ENCODE data around the gene MFAP4.
"Not testable (repeated sequence)": the region's sequence is repeated elsewhere in the genome, so short reads cannot be mapped to it uniquely, and the experiment has no call there.

MFAP4 gene

DNA sequence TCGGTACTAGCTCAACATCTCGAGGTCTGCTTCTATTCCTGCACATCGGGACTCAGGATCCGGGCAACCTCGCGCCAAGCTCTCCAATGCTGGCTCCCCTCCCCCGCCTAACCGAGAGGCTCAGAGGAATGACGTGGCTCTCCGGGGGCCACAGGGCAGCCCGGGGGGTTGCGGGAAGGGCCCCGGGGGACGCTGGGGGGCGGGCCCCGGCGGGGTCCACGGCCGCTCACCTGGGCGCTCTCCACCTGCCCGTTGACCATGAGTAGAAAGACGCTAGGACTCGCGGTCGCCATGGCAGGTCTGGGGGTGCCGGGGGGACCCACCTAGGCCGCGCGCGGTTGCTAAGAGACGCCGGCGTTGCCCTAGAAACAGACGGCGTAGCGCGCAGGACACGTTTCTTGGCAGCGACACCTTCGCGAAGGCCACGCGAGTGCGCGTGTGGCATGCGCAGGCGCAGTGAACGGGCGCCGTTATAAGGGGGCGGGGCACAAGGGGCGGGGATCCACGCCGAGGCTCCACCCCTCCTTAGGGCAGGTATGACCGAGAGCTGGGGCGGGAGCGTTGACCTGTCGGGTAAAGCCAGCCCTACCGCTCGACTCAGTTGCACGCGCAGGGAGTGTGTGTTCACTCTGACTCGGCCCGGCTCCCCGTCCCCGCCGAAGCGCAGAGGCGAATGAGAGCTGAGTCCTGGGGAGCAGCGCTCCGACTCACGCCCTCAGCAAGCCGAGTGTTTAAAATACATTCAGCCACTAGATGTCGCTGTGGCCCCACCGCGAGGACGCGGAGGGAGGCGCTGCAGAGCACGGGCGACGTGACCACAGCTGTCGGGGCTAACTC is 24.5 kb downstream of the MFAP4 start, which contains the start of gene B9D1:
Gene B9D1, minus strand, starts transcription at position 447 of the 837 bp plus-strand sequence. Its CDS starts 154 bp downstream, at position 293.
- H3K9me3 Mint-ChIP-seq, result no peaks in the 10 kb centered on the region
- no peaks in the 10 kb centered on the region for H3K36me3 Mint-ChIP-seq (ENCODE audit: low read depth)
- H3K4me3 Mint-ChIP-seq, result peak within 1 kb of the TSS; percentile 87
- H3K27me3 Mint-ChIP-seq, result peaks cover 10% of the 10 kb centered on the region
- H3K4me1 Mint-ChIP-seq (ENCODE audit: low read depth), result peaks cover 4% of the 10 kb centered on the region
- peak within 1 kb of the TSS; percentile 69 for H3K27ac Mint-ChIP-seq

DNA sequence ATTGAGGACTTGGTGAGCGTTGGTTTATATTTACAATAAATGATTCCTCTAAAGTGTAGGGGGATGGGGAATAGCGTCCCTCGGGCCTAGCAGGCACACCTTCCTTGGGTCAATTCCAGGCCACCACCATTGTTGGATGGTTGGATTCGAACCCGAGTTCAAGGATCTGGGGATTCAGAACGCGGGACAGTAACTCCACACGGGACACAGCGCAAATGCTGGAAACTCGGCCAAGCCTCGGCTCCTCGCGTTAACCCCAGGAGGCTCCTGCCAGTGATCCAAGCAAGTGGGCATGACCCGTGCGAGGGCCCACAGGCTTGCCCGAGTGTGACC is 25.1 kb downstream of the MFAP4 start:
- peak overlapping the region; percentile 66 for H3K27ac Mint-ChIP-seq

DNA sequence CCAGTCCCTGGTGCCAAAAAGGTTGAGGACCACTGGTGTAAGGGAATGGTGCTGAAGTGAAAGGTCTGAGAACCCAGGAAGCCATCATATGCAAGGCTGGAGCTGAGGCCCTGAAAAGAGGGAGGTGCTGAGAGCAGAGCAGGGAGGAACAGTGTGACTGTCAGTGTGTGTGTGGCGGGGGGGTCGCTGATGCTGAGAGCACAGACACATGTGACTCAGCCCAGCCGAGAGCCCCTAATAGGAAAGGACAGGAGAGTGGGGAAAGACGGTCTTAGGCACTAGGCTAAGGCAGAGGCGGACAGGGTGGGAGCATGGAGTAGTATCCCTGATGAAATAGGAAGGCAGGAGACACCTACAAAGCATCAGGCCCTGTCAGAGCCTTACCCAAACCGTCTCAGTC is 25.7 kb downstream of the MFAP4 start:
- peaks cover 4% of the 10 kb centered on the region for H3K4me1 Mint-ChIP-seq (ENCODE audit: low read depth)
- peak overlapping the region; percentile 38 for H3K4me3 Mint-ChIP-seq
- no peaks in the 10 kb centered on the region for H3K36me3 Mint-ChIP-seq (ENCODE audit: low read depth)
- peaks cover 10% of the 10 kb centered on the region for H3K27me3 Mint-ChIP-seq
- H3K9me3 Mint-ChIP-seq, result no peaks in the 10 kb centered on the region
- no peak overlapping the region for H3K27ac Mint-ChIP-seq

More for the DNA sequence above, 25.1 kb downstream of the MFAP4 start:
- peaks cover 10% of the 10 kb centered on the region for H3K27me3 Mint-ChIP-seq
- H3K4me3 Mint-ChIP-seq, result peak overlapping the region; percentile 76
- peaks cover 4% of the 10 kb centered on the region for H3K4me1 Mint-ChIP-seq (ENCODE audit: low read depth)
- H3K9me3 Mint-ChIP-seq, result no peaks in the 10 kb centered on the region
- H3K36me3 Mint-ChIP-seq (ENCODE audit: low read depth), result no peaks in the 10 kb centered on the region

DNA sequence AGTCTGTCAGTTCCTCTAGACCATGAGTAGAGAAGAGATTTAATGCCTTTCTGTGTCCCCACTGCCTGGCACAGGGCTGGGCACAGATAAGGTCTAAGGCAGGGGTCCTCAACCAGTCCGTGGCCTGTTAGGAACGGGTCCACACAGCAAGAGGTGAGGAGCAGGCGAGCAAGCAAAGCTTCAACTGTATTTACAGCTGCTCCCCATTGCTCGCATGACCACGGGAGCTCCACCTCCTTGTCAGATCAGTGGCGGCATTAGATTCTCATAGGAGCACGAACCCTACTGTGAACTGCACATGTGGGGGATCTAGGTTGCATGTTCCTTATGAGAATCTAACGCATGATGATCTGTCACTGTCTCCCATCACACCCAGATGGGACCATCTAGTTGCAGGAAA is 26.2 kb downstream of the MFAP4 start:
- H3K4me3 Mint-ChIP-seq, result no peak overlapping the region
- H3K4me1 Mint-ChIP-seq (ENCODE audit: low read depth), result peaks cover 4% of the 10 kb centered on the region
- peaks cover 12% of the 10 kb centered on the region for H3K27me3 Mint-ChIP-seq
- H3K9me3 Mint-ChIP-seq, result no peaks in the 10 kb centered on the region
- H3K27ac Mint-ChIP-seq, result no peak overlapping the region
- no peaks in the 10 kb centered on the region for H3K36me3 Mint-ChIP-seq (ENCODE audit: low read depth)

DNA sequence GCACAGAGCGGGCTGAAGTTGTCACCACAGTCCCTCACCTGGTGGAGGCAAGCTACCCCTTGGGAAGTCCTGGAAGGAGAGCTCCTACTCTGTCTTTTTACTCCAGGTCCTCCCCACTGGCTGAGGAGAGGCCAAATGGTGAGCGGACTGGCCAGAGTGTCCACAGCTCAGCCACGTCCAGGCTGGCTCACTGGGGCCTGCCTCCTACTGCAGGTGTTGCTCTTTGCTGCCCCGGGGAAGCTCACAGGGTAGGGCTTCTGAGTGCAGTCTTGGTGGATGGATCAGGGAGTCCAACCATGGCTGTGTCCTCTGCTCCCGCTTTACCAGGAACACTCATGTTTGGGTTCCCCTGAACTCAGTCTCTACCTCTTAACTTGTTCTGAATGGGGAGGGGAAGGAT is 27.1 kb downstream of the MFAP4 start:
- H3K27ac Mint-ChIP-seq, result no peak overlapping the region
- peaks cover 4% of the 10 kb centered on the region for H3K4me1 Mint-ChIP-seq (ENCODE audit: low read depth)
- H3K9me3 Mint-ChIP-seq, result no peaks in the 10 kb centered on the region
- H3K27me3 Mint-ChIP-seq, result peaks cover 15% of the 10 kb centered on the region
- H3K4me3 Mint-ChIP-seq, result no peak overlapping the region
- H3K36me3 Mint-ChIP-seq (ENCODE audit: low read depth), result no peaks in the 10 kb centered on the region

DNA sequence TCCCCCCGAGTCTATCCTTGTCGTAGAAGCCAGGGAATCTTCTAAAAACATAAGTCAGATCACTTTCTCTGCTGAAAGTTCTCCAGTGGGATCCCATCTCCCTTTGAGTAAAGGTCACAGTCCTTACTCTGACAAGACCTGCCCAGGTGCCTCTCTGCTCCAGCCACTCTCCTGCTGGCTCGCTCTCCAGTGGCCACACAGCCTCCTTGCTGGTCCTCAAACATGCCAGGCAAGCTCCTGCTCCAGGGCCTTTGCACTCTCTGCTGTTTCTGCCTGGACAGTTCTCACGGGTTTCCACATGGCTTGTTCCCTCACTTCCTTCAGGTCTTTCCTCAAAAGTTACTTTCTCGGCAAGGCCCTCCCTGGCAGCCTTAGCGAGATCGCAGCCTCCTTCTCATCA is 27.8 kb downstream of the MFAP4 start:
- no peaks in the 10 kb centered on the region for H3K36me3 Mint-ChIP-seq (ENCODE audit: low read depth)
- peaks cover 19% of the 10 kb centered on the region for H3K27me3 Mint-ChIP-seq
- no peaks in the 10 kb centered on the region for H3K9me3 Mint-ChIP-seq
- H3K4me3 Mint-ChIP-seq, result no peak overlapping the region
- peaks cover 4% of the 10 kb centered on the region for H3K4me1 Mint-ChIP-seq (ENCODE audit: low read depth)
- no peak overlapping the region for H3K27ac Mint-ChIP-seq

DNA sequence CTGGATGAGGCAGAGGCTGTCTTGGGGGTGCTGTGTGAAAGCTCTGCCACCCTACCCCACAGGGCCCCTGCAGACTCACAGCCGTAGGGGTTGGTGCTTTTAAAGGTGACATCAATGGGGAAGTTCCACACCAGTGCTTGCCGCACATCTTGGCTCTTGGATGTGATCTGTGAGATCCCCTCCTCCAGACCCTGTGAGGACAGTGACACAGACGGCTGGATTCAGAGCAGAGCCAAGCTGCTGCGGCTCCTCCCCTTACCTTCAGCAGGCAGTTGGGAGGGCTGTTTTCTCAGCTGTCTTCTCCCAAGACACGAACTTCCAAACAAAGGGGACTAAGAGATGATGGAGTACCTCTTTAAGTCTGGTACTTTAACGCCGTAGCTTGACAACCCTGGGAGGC is 29.2 kb downstream of the MFAP4 start:
- Mint-ChIP-seq H3K4me3 (no peak overlapping the region), H3K36me3 (ENCODE audit: low read depth) (no peaks in the 10 kb centered on the region), H3K27ac (no peak overlapping the region), H3K4me1 (ENCODE audit: low read depth) (peaks cover under 1% of the 10 kb centered on the region), H3K9me3 (no peaks in the 10 kb centered on the region), H3K27me3 (peaks cover 20% of the 10 kb centered on the region)

DNA sequence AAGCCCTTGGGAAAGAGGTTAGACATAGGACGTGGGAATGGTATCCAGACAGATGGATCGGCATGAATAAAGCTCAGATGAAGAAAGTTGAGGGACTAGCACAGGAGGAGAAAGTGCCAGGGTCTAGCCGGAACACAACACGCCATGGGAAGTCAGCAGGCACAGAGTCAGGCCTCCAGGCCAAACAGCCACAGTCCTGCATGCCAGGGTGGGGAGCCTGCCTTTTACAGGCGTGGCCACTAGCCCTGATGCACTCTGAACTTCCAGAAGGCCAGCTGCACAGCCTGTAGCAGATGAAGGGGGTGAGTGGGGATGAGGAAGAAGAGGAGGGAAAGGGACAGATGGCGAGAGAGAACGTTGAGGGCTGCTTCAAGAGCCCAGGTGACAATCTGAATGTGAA is 29.6 kb downstream of the MFAP4 start:
- Mint-ChIP-seq H3K27me3 (peaks cover 20% of the 10 kb centered on the region), H3K4me1 (ENCODE audit: low read depth) (no peaks in the 10 kb centered on the region), H3K36me3 (ENCODE audit: low read depth) (no peaks in the 10 kb centered on the region), H3K9me3 (no peaks in the 10 kb centered on the region), H3K27ac (no peak overlapping the region), H3K4me3 (no peak overlapping the region)

DNA sequence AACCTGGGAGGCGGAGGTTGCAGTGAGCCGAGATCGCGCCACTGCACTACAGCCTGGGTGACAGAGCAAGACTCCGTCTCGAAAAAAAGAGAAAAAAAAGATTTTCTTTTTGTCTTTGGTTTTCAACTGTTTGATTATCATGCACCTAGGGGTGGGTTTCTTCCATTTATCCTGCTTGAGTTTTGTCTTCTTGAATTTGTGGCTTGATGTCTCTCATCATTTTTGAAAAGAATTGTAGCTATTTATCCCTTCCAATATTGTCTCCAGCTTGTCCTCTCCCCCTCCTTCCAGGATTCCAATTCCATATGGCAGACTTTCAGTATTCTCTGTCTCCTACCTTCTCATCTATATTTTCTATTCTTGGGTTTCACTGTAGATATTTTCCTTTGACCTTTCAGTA is 32.2 kb downstream of the MFAP4 start:
- no peaks in the 10 kb centered on the region for H3K4me1 Mint-ChIP-seq (ENCODE audit: low read depth)
- peaks cover 17% of the 10 kb centered on the region for H3K27me3 Mint-ChIP-seq
- H3K27ac Mint-ChIP-seq, result no peak overlapping the region

DNA sequence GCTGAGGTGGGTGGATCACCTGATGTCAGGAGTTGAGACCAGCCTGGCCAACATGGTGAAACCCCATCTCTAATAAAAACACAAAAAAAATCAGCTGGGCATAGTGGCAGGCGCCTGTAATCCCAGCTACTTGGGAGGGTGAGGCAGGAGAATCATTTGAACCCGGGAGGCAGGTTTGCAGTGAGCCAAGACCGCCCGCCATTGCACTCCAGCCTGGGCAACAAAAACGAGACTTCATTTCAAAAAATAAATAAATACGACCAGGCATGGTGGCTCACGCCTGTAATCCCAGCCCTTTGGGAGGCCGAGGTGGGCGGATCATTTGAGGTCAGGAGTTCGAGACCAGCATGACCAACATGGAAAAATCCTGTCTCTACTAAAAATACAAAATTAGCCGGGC is 33.6 kb downstream of the MFAP4 start:
- not testable (repeated sequence) for H3K9me3 Mint-ChIP-seq

More for the DNA sequence above, 32.2 kb downstream of the MFAP4 start:
- H3K4me3 Mint-ChIP-seq, result no peak overlapping the region
- H3K9me3 Mint-ChIP-seq, result no peaks in the 10 kb centered on the region
- no peaks in the 10 kb centered on the region for H3K36me3 Mint-ChIP-seq (ENCODE audit: low read depth)

DNA sequence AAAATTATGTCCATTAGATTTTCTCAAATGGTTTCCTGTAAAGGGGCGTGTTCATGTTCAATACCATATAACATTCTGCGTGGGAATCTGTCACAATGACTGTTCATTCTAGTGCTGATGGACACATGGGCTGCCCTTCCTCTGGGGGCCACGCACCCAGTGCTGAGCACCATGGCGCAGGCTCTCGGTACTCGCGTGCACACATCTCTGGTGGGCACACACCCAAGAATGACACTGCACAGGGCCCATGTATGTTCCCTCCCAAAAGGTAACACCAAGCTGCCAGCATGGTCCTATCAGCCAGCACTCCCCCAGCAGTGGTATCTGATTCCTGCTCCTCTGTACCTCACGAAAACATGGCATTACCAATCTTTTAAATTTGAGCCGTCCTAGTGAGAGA is 38.2 kb downstream of the MFAP4 start:
- Mint-ChIP-seq H3K27ac (no peak overlapping the region), H3K36me3 (ENCODE audit: low read depth) (no peaks in the 10 kb centered on the region), H3K4me3 (no peak overlapping the region)

More for the DNA sequence above, 33.6 kb downstream of the MFAP4 start:
- peaks cover 17% of the 10 kb centered on the region for H3K27me3 Mint-ChIP-seq
- H3K36me3 Mint-ChIP-seq (ENCODE audit: low read depth); H3K4me1 Mint-ChIP-seq (ENCODE audit: low read depth); H3K27ac Mint-ChIP-seq; H3K4me3 Mint-ChIP-seq: not testable (repeated sequence)

DNA sequence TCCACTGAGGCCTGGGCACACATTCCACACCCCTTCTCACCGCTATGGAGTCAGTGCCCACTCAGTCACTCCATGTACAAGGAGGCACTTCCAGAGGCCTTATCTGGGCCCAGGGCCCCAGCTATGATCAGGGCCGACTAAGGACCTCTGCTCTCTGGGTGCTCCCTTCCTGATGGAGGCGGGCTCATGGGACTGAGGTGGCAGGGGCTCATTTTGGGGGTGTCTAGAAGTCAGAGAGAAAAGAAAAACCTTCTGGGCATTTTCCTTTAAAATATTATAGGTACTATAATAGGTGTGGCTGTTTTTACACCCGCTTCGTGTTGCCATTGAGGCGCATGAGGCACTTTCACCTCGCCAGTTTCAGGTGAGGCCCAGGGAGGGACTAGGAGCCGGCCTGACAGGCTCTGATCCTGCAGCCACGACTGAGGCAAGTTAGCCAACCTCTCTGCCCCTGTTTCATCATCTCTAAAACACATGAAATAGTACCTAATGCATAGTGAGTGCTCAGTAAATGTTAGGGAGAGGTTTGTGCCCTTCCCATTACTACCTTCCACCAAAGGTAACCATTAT is 38.8 kb downstream of the MFAP4 start:
- peaks cover 4% of the 10 kb centered on the region for H3K27me3 Mint-ChIP-seq
- no peaks in the 10 kb centered on the region for H3K36me3 Mint-ChIP-seq (ENCODE audit: low read depth)
- no peaks in the 10 kb centered on the region for H3K4me1 Mint-ChIP-seq (ENCODE audit: low read depth)
- no peak overlapping the region for H3K27ac Mint-ChIP-seq
- no peaks in the 10 kb centered on the region for H3K9me3 Mint-ChIP-seq
- H3K4me3 Mint-ChIP-seq, result no peak overlapping the region

More for the DNA sequence above, 38.2 kb downstream of the MFAP4 start:
- Mint-ChIP-seq H3K9me3 (no peaks in the 10 kb centered on the region), H3K27me3 (peaks cover 5% of the 10 kb centered on the region), H3K4me1 (ENCODE audit: low read depth) (no peaks in the 10 kb centered on the region)

DNA sequence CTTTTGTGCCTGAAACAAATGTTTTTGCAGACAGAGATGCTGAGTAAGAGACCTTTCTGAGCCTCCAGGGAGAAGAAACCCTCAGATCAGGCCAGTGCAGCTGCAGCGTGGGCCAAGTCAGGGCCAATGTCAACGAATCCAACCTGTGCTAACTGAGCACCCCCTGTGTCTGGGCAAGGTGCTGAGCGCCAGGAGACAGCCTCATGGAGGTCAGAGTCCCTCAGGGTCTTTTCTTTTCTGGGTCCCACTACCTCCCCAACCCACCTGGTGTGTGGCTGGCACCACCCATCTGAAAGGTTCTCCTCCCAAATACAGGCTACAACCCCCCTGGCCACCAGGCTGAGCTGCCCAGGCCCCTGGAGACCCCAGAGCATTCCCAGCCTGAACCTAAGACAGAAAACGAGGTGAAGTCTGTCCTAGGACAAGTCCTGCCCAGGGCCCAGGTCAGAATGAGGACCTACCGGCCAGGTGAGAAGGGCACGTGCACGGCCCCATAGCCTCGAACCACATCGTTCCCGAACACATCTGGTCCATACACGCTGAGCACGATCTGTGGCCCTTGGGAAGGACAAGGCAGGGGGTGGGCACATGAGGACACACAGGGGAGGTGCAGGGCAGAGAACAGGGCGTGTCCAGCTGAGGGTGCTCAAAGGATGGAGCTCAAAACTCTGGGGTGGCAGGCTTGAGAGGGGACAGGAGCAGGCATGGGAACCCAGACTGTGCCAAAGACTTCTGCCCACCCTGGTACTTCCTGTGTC is 39.5 kb downstream of the MFAP4 start:
- H3K4me3 Mint-ChIP-seq, result no peak overlapping the region
- no peak overlapping the region for H3K27ac Mint-ChIP-seq

DNA sequence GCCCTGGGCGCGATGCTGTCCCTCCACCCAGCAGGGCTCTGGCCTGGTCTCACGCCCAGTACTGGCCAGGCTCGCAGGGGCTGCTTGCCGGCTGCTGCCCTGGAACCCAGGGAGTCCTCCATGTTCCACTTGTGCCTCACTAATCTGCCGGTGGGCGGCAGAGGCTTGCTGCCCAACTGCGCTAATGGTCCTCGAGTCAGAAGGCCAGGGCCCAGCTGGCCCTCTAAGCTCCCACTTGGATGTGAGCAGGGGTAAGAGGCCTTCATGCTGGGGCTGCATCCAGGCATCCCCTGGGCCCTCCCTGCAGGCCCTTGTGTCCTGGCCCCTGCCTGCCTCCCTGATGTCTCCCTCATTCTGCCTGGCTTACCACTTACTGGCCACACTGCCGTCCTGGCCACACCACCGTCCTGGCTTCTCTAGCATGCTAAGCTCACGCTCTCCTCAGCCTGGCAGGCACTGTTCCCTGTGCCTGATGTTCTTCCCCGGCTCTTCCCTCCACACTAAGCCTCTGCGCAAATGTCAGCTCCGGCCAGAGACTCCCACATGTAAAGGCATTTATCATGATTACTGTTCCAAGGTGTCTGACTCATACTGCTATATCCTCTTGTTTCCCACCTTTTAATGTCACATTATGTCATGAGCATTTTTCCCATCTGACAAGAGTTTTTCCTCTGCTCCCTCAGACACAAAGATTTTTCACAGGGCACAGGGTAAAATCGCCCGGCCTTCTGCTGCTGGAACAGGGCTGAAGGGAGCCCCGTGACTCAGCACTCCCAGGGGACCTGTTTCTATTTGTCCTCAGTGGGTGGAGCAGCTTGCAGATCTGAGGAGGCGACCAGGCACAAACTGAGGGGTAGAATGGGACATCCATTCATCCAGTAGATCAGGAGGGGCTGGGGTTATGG is 40.4 kb downstream of the MFAP4 start:
- H3K27me3 Mint-ChIP-seq, result peaks cover 5% of the 10 kb centered on the region
- H3K27ac Mint-ChIP-seq, result no peak overlapping the region
- no peak overlapping the region for H3K4me3 Mint-ChIP-seq
- no peaks in the 10 kb centered on the region for H3K4me1 Mint-ChIP-seq (ENCODE audit: low read depth)
- H3K9me3 Mint-ChIP-seq, result no peaks in the 10 kb centered on the region
- H3K36me3 Mint-ChIP-seq (ENCODE audit: low read depth), result no peaks in the 10 kb centered on the region

More for the DNA sequence above, 39.5 kb downstream of the MFAP4 start:
- Mint-ChIP-seq H3K27me3 (peaks cover 4% of the 10 kb centered on the region), H3K4me1 (ENCODE audit: low read depth) (no peaks in the 10 kb centered on the region), H3K36me3 (ENCODE audit: low read depth) (no peaks in the 10 kb centered on the region), H3K9me3 (no peaks in the 10 kb centered on the region)

All from stimulated activated naive CD8-positive, alpha-beta T cell treated with anti-CD3 and anti-CD28 coated beads, Interleukin-15, Interleukin-2, amounts not matched to agents 100 ng/mL and 50 ng/mL, for 24 hours (primary cell).